ENCODE results near the gene ACSBG1.

The ACSBG1 gene

DNA sequence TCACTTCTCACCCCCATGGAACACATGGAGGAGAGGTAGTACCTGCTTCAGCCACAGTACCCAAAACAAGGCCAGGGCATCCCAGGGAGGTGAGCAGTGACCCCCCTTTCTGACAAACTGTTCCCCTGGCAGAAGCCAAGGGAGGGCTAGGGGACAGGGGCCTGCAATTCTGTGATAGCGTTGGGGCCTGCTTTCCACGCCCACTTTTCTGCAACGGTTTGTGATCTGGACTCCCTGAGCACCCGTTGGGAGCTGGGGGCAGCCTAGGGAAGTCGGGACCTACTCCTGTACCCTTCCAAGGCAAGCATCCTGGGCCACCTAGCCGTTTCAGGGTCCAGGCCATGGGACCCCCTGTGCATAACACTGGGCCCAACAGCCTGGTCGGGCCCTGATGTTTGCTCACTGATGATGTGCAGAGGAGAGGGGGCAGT is 29.0 kb upstream of the ACSBG1 start:
- no peak for TF ChIP-seq CTCF (conservative IDR thresholded peaks at IDR 0.05; ENCODE audit: low read depth, low read length)
- H3K4me3 ChIP-seq (ENCODE audit: low read length), result no peak overlapping the region
- DNase-seq (ENCODE audit: low read depth), result no peak

DNA sequence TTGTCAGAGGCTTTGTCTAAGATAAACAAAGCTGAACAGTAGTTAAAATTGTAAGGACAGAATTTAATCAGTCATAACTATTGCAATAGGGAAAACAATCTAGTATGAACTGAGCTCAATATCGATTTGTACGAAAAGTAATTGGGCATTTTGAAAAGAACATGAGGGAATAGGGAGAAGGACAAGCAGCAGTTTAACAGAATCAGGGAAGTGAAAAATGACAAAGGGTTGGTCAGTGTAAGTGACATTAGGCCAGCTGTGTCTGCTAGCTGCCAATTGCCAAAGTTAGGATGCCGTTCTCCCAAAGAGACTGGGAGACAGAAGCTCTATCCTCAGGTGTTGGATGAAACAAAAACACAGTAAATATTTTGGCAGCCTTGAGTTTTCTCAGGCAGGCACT is 26.7 kb upstream of the ACSBG1 start:
- no peak overlapping the region for H3K4me3 ChIP-seq (ENCODE audit: low read length)
- DNase-seq (ENCODE audit: low read depth), result no peak
- no peak for TF ChIP-seq CTCF (conservative IDR thresholded peaks at IDR 0.05; ENCODE audit: low read depth, low read length)

GRCh38 chr15:78260489-78260888 is 26.1 kb upstream of the ACSBG1 start:
- TF ChIP-seq CTCF (conservative IDR thresholded peaks at IDR 0.05; ENCODE audit: low read depth, low read length), result no peak
- H3K4me3 ChIP-seq (ENCODE audit: low read length), result no peak overlapping the region
- DNase-seq (ENCODE audit: low read depth), result no peak

DNA sequence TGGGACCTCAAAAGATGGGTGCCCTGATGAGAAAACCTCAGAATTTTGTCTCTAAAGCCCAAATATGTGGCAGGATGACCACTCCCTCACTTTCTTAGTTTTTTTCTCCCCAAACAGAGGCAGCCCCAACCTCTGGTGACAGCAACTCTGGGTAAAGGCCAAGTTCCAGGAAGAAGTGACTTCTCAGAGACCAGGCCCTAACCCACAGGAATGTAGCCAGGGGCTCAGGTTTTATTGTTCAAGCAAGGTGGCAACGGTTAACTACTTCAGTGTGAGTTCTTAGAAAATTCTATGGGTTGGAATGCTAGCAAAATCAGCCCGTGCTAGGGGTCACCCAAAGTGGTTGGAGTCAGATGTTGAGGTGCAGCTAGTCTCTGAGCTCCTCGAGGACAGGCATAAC is 24.9 kb upstream of the ACSBG1 start:
- TF ChIP-seq CTCF (conservative IDR thresholded peaks at IDR 0.05; ENCODE audit: low read depth, low read length), result no peak
- no peak overlapping the region for H3K4me3 ChIP-seq (ENCODE audit: low read length)
- DNase-seq (ENCODE audit: low read depth), result no peak

DNA sequence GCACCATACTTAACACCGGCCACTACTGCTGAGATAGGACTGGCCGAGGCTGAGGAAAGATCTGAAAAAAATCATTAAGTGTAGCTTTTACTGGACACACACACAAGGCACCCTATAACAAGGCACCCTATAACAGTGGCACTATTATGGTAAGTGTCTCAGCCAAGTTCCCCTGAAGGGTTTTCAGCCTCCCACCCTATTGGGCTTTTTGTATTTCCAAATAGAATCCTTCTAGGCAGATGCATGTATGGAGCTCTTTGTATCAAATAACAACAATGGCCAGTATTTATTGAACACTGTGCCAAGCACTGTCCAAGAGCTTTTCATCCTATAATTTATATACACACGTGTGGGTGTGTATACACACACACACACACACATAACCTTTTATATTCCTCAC is 23.3 kb upstream of the ACSBG1 start:
- no peak for DNase-seq (ENCODE audit: low read depth)
- no peak for TF ChIP-seq CTCF (conservative IDR thresholded peaks at IDR 0.05; ENCODE audit: low read depth, low read length)
- no peak overlapping the region for H3K4me3 ChIP-seq (ENCODE audit: low read length)

DNA sequence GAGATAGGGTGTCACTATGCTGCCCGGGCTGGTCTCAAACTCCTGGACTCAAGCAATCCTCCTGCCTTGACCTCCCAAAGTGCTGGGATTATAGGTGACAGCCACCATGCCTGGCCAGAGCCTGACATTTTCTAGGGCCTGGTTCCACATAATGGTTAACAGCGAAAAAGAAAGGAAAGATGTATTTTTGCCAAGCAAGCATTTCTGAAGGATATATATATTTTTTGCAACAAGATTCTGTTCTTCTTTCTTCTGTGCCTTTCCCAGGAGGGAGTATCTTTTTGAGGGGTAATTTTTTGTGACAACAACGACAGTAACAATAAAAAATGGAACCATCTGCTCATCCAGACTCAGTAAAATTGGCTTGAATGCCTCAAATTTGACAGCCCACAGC is 21.7 kb upstream of the ACSBG1 start:
- no peak for TF ChIP-seq CTCF (conservative IDR thresholded peaks at IDR 0.05; ENCODE audit: low read depth, low read length)
- DNase-seq (ENCODE audit: low read depth), result no peak
- H3K4me3 ChIP-seq (ENCODE audit: low read length), result no peak overlapping the region

DNA sequence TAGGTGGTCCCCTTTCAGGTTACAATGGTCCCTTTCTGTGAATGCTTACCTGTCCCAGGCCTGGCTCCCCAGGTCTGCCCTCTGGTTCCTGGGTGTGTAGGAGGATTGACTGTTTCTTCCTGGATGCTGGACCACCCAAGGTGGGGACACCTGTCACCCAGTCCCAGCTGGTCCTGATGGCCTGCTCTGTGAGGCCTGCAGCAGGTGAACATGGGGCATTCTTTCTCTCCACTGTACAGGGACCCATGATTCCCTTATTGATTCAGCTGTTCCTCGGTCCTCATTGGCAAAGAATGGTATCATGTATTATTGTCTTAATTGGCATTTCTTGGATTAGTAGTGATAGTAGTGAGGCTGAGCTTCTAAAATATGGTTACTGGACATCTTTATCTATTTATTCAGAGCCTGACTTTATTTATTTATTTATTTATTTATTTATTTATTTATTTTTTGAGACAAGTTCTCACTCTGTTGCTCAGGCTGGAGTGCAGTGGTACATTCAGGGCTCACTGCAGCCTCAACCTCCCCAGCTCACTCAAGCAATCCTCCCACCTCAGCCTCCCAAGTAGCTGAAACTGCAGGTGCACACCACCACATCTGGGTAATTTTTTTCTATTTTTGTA is 21.2 kb upstream of the ACSBG1 start:
- TF ChIP-seq CTCF (conservative IDR thresholded peaks at IDR 0.05; ENCODE audit: low read depth, low read length), result no peak
- no peak for DNase-seq (ENCODE audit: low read depth)
- H3K4me3 ChIP-seq (ENCODE audit: low read length), result no peak overlapping the region

Measured in retinal pigment epithelial cell (primary cell).